PC-9 (cell line): ENCODE measurements around the gene SMAP1. TPM values are rescaled to one million over a fixed set of nuclear protein-coding genes. Genes with fewer than 3 reads are reported as not detected.

ENCODE experiments used
- BruUV-seq: library from RNA; stranded (reverse); fragments of 400-500 nt; replicated peaks from 2 replicates; lab custom pipeline; 2021; lab: Mats Ljungman, UMichigan
- CTCF ChIA-PET: fragments of 300-600 bp; sonication (Branson Sonifier 250); formaldehyde crosslinking; loops from one replicate; lab custom pipeline; 2022; ENCODE audit warnings: antibody characterized with exemption; lab: Charles Lee
- POLR2A ChIA-PET: fragments of 300-600 bp; sonication (Branson Sonifier 250); formaldehyde crosslinking; loops from one replicate; lab custom pipeline; 2022; ENCODE audit warnings: antibody characterized with exemption; ENCODE audit not compliant: unreplicated experiment; lab: Charles Lee
- DNase-seq, 2 experiments: peaks; one replicate each; pipeline versions ENCODE4 v3.0.0 to v3.0.0-alpha.2; 2015 to 2022; ENCODE audit warnings: mixed read lengths in 1 of 2
- H2AFZ ChIP-seq: fragments of 200-600 bp; sonication (generic); 2 replicates; pipeline ENCODE4 v1.8.1; 2017; ENCODE audit warnings: antibody characterized with exemption
- H3F3A ChIP-seq: fragments of 200-600 bp; sonication (generic); 2 replicates; pipeline ENCODE4 v1.8.1; 2017; ENCODE audit warnings: antibody characterized with exemption, mild to moderate bottlenecking, low read depth; ENCODE audit not compliant: insufficient read depth
- H3K27ac ChIP-seq: fragments of 200-600 bp; sonication (generic); 2 replicates; pipeline ENCODE4 v1.6.1; 2016; ENCODE audit warnings: mixed run types
- H3K27me3 ChIP-seq: fragments of 200-600 bp; sonication (generic); 2 replicates; pipeline ENCODE4 v1.6.1; 2016; ENCODE audit warnings: low read depth, mixed run types; ENCODE audit not compliant: insufficient read depth
- H3K36me3 ChIP-seq: fragments of 200-600 bp; sonication (generic); 2 replicates; pipeline ENCODE4 v1.6.1; 2016; ENCODE audit warnings: low read depth, mixed run types
- H3K4me1 ChIP-seq: fragments of 200-600 bp; sonication (generic); replicated peaks from 2 replicates; pipeline ENCODE4 v1.6.1; 2016; ENCODE audit warnings: mixed run types; ENCODE audit not compliant: insufficient read depth
- H3K4me2 ChIP-seq: fragments of 200-600 bp; sonication (generic); 2 replicates; pipeline ENCODE4 v1.6.1; 2017; ENCODE audit warnings: mixed run types
- H3K4me3 ChIP-seq: fragments of 200-600 bp; sonication (generic); 2 replicates; pipeline ENCODE4 v1.6.1; 2016; ENCODE audit warnings: mixed run types
- H3K79me2 ChIP-seq: fragments of 200-600 bp; sonication (generic); 2 replicates; pipeline ENCODE4 v1.6.1; 2017; ENCODE audit warnings: low read depth, mixed run types
- H3K9me2 ChIP-seq: fragments of 200-600 bp; sonication (generic); 2 replicates; pipeline ENCODE4 v1.8.1; 2017; ENCODE audit warnings: mild to moderate bottlenecking; ENCODE audit not compliant: insufficient read depth
- H3K9me3 ChIP-seq: fragments of 200-600 bp; sonication (generic); 2 replicates; pipeline ENCODE4 v1.8.1; 2016; ENCODE audit warnings: low read depth; ENCODE audit not compliant: insufficient read depth
- H4K20me1 ChIP-seq: fragments of 200-600 bp; sonication (generic); 2 replicates; pipeline ENCODE4 v1.8.1; 2017; ENCODE audit not compliant: insufficient read depth
- CTCF ChIP-seq: fragments of 200-600 bp; sonication (generic); conservative IDR thresholded peaks from 2 replicates; pipeline ENCODE4 v1.6.1; 2017; ENCODE audit warnings: mixed run types, antibody characterized with exemption, mild to moderate bottlenecking, moderate library complexity
- EZH2 ChIP-seq: fragments of 200-600 bp; sonication (generic); IDR thresholded peaks from 2 replicates; pipeline ENCODE4 v1.8.0; 2017; ENCODE audit warnings: antibody characterized with exemption, low read depth
- intact Hi-C: fragments of 100-400 bp; cut with micrococcal nuclease; formaldehyde crosslinking; loops from one replicate; pipeline ENCODE4 v1.10.0; 2022; ENCODE audit not compliant: unreplicated experiment
- total RNA-seq: library from RNA; stranded (reverse); gene quantifications from 2 replicates; pipeline ENCODE4 v1.2.3, GENCODE V29; 2021

The SMAP1 gene
- total RNA-seq, 1 experiment from 2014 or later: 29.3 TPM

GRCh38 chr6:70651326-70651905 lies 16.3 kb upstream of the SMAP1 start:
- POLR2A ChIA-PET: no interaction called here
- DNase-seq: no peak
- no TSS peak for BruUV-seq
- H3F3A ChIP-seq: no peaks in the 10 kb centered on the region
- no peaks in the 10 kb centered on the region for H3K9me3 ChIP-seq
- no peak overlapping the region for H3K4me3 ChIP-seq
- H3K4me2 ChIP-seq: no peak overlapping the region
- no peaks in the 10 kb centered on the region for H3K4me1 ChIP-seq
- no peaks in the 10 kb centered on the region for H3K27me3 ChIP-seq
- CTCF ChIA-PET: no interaction called here
- H4K20me1 ChIP-seq: no peaks in the 10 kb centered on the region
- no peaks in the 10 kb centered on the region for H3K9me2 ChIP-seq
- H3K27ac ChIP-seq: no peak overlapping the region
- H3K79me2 ChIP-seq: no peaks in the 10 kb centered on the region
- no peaks in the 10 kb centered on the region for H3K36me3 ChIP-seq
- intact Hi-C loops: no loop called here
- no peak overlapping the region for H2AFZ ChIP-seq
- TF ChIP-seq EZH2 (no peak), CTCF (no peak)

- no peaks in the 10 kb centered on the region for H4K20me1 ChIP-seq
- ChIA-PET CTCF (no interaction called here), POLR2A (no interaction called here)
Observed at GRCh38 chr6:70652216-70652615, 15.5 kb upstream of the SMAP1 start.

GRCh38 chr6:70657706-70658105 lies 10.0 kb upstream of the SMAP1 start:
- no TSS peak for BruUV-seq
- Histone ChIP-seq H3K36me3 (no peaks in the 10 kb centered on the region), H3K79me2 (no peaks in the 10 kb centered on the region), H3K9me3 (no peaks in the 10 kb centered on the region), H4K20me1 (no peaks in the 10 kb centered on the region), H3K27me3 (no peaks in the 10 kb centered on the region), H3K4me1 (no peaks in the 10 kb centered on the region), H3K4me3 (no peak overlapping the region), H3K27ac (no peak overlapping the region), H3K4me2 (no peak overlapping the region), H2AFZ (no peak overlapping the region; the same call in 1 of the 2 replicates), H3K9me2 (no peaks in the 10 kb centered on the region), H3F3A (no peaks in the 10 kb centered on the region)
- POLR2A ChIA-PET: interaction anchor here (0.6 kb wide), 1 partner anchor 20 kb away, joined by 3 read pairs; no protein-coding TSS in a partner anchor
- CTCF ChIA-PET: no interaction called here
- TF ChIP-seq EZH2 (no peak), CTCF (no peak)
- intact Hi-C loops: no loop called here
- DNase-seq: no peak

More at GRCh38 chr6:70652216-70652615, 15.5 kb upstream of the SMAP1 start:
- no TSS peak for BruUV-seq
- H3K9me2 ChIP-seq: no peaks in the 10 kb centered on the region
- H2AFZ ChIP-seq: no peak overlapping the region
- H3K9me3 ChIP-seq: no peaks in the 10 kb centered on the region
- no peak for TF ChIP-seq EZH2
- TF ChIP-seq CTCF: no peak
- H3K4me2 ChIP-seq: no peak overlapping the region
- no peaks in the 10 kb centered on the region for H3F3A ChIP-seq
- no peak for DNase-seq
- H3K36me3 ChIP-seq: no peaks in the 10 kb centered on the region
- intact Hi-C loops: no loop called here
- no peak overlapping the region for H3K27ac ChIP-seq
- H3K79me2 ChIP-seq: no peaks in the 10 kb centered on the region
- H3K4me3 ChIP-seq: no peak overlapping the region
- no peaks in the 10 kb centered on the region for H3K27me3 ChIP-seq
- H3K4me1 ChIP-seq: no peaks in the 10 kb centered on the region
